K562 (cell line): ENCODE data around the gene YIF1A. TPM values are rescaled to one million over a fixed set of nuclear protein-coding genes. Genes with fewer than 3 reads are reported as not detected.

Experiments used
- ATF7 ChIP-seq: fragments of 450-650 bp; IDR thresholded peaks from 2 replicates; pipeline ENCODE4 v1.7.1; 2014; ENCODE audit warnings: mild to moderate bottlenecking, moderate library complexity
- CTBP1 ChIP-seq: fragments of 450-650 bp; IDR thresholded peaks from 2 replicates; pipeline ENCODE4 v1.6.1; 2016; ENCODE audit warnings: borderline replicate concordance
- DEAF1 ChIP-seq: fragments of 450-650 bp; formaldehyde crosslinking; IDR thresholded peaks from 2 replicates; pipeline ENCODE4 v1.4.0; 2020; ENCODE audit warnings: mild to moderate bottlenecking, moderate library complexity
- EGR1 ChIP-seq: fragments of 450-650 bp; conservative IDR thresholded peaks from 2 replicates; pipeline ENCODE4 v1.6.1; 2017; ENCODE audit warnings: mild to moderate bottlenecking
- ESRRA ChIP-seq: fragments of 450-650 bp; IDR thresholded peaks from 2 replicates; pipeline ENCODE4 v1.6.1; 2014; ENCODE audit warnings: low read depth, mild to moderate bottlenecking, moderate library complexity, borderline replicate concordance
- ETV6 ChIP-seq, 3 experiments: fragments of 150-350 bp in 1 of 3; sonication (generic) in 1 of 3; formaldehyde crosslinking in 1 of 3; IDR thresholded peaks; 2 replicates each; pipeline versions ENCODE4 v1.6.1 to v1.8.0; 2014 to 2022; ENCODE audit warnings: borderline replicate concordance in 2 of 3, low read depth in 2 of 3, antibody characterized with exemption in 1 of 3, low read length in 1 of 3, mild to moderate bottlenecking in 1 of 3, missing genetic modification reagents in 1 of 3
- FOS ChIP-seq: IDR thresholded peaks from 3 replicates; pipeline ENCODE4 v1.6.1; 2011; ENCODE audit not compliant: insufficient read length; ENCODE audit errors: extremely low read depth
- GATA2 ChIP-seq: sonication (generic); formaldehyde crosslinking; IDR thresholded peaks from 2 replicates; pipeline ENCODE4 v1.4.0; 2020; ENCODE audit warnings: mild to moderate bottlenecking, missing genetic modification reagents
- MTA1 ChIP-seq: fragments of 450-650 bp; IDR thresholded peaks from 2 replicates; pipeline ENCODE4 v1.6.1; 2017; ENCODE audit warnings: borderline replicate concordance
- PURB ChIP-seq: sonication (generic); formaldehyde crosslinking; IDR thresholded peaks from 2 replicates; pipeline ENCODE4 v1.9.0; 2021; ENCODE audit warnings: low read depth, mild to moderate bottlenecking, missing genetic modification reagents
- RAD21 ChIP-seq, 2 experiments: fragments of 250-450 bp in 1 of 2; fragments of 450-650 bp in 1 of 2; sonication (Bioruptor Pico) in 1 of 2; formaldehyde crosslinking in 1 of 2; IDR thresholded peaks in 1 of 2; conservative IDR thresholded peaks in 1 of 2; 2 replicates each; pipeline versions ENCODE4 v1.4.0 to v1.8.0; 2020 to 2022; ENCODE audit warnings: mild to moderate bottlenecking in 2 of 2, moderate library complexity in 1 of 2
- SIN3A ChIP-seq, 2 experiments: fragments of 150-350 bp in 1 of 2; IDR thresholded peaks; 2 replicates each; pipeline ENCODE4 v1.6.1; 2011 to 2016; ENCODE audit warnings: borderline replicate concordance in 2 of 2, low read depth in 2 of 2, low read length in 2 of 2, mild to moderate bottlenecking in 2 of 2, moderate library complexity in 2 of 2; ENCODE audit not compliant: control insufficient read depth in 1 of 2
- USF1 ChIP-seq: sonication (generic); formaldehyde crosslinking; IDR thresholded peaks from 2 replicates; pipeline ENCODE4 v1.9.0; 2022; ENCODE audit warnings: mild to moderate bottlenecking, missing genetic modification reagents
- ZBTB34 ChIP-seq: fragments of 250-450 bp; sonication (Bioruptor Pico); IDR thresholded peaks from 2 replicates; pipeline ENCODE4 v1.8.0; 2021; ENCODE audit warnings: mild to moderate bottlenecking, moderate library complexity
- ZBTB43 ChIP-seq: sonication (generic); formaldehyde crosslinking; IDR thresholded peaks from 2 replicates; pipeline ENCODE4 v1.8.0; 2023; ENCODE audit warnings: mild to moderate bottlenecking, missing genetic modification reagents
- ZKSCAN8 ChIP-seq: fragments of 200-800 bp; sonication (Bioruptor generic); IDR thresholded peaks from 2 replicates; pipeline ENCODE4 v1.6.1; 2016; ENCODE audit warnings: missing genetic modification characterization, missing compliant biosample characterization
- ZNF445 ChIP-seq: fragments of 250-450 bp; sonication (Bioruptor Pico); IDR thresholded peaks from 2 replicates; pipeline ENCODE4 v1.4.0; 2020; ENCODE audit warnings: low read depth, mild to moderate bottlenecking, moderate library complexity
- ZNF507 ChIP-seq: conservative IDR thresholded peaks from 2 replicates; pipeline ENCODE4 v1.6.1; 2017; ENCODE audit warnings: missing genetic modification characterization, missing compliant biosample characterization
- polyA plus RNA-seq, 8 experiments: library from polyadenylated mRNA; depleted of rRNA in 4 of 8; stranded (reverse) in 5 of 8; unstranded in 3 of 8; fragments of >200 nt; fragmentation: Nextera tagmentation in 2 of 8; fragmentation: Illumina TruSeq in 1 of 8; extraction: Ambion mirVana in 2 of 8; extraction: Trizol in 1 of 8; gene quantifications; 2 replicates each; pipeline versions ENCODE4 v1.2.1 to v1.2.3, GENCODE V29; 2011 to 2014; ENCODE audit warnings: inconsistent platforms in 1 of 8, missing spikeins in 1 of 8
- total RNA-seq, 7 experiments: library from RNA; depleted of rRNA in 6 of 7; stranded (reverse); fragments of >200 nt in 6 of 7; fragmentation: Illumina TruSeq in 2 of 7; extraction: Trizol in 2 of 7; gene quantifications; 2 replicates each; pipeline versions ENCODE4 v1.2.1 to v1.2.3, GENCODE V29; 2011 to 2021; ENCODE audit warnings: low replicate concordance in 1 of 7
- TF ChIP-seq, protein P1 (sequence below): fragments of 200-800 bp; sonication (Bioruptor generic); IDR thresholded peaks from 2 replicates; pipeline ENCODE4 v1.6.1; 2017; ENCODE audit warnings: missing genetic modification characterization, missing compliant biosample characterization

The YIF1A gene
- total and polyA plus RNA-seq, 9 of the 15 experiments (the other 6 are each of a cell fraction or from before 2014, with no cell fraction given) = 8.6 to 121 (median 77.2) TPM

- TF ChIP-seq ZBTB34 (CRISPR knock-in tag) = no peak
- TF ChIP-seq EGR1 = peak; percentile 90
- TF ChIP-seq DEAF1 (CRISPR knock-in tag) = peak; percentile 60
- peak; percentile 87 for TF ChIP-seq USF1 (CRISPR knock-in tag)
- no peak for TF ChIP-seq GATA2 (CRISPR knock-in tag)
- 0 out of 2 replicates have a peak, but pooled peaks have one; percentile 21 for TF ChIP-seq MTA1
- TF ChIP-seq ESRRA = peak; percentile 32; the same call in 1 of the 2 replicates
- no peak for TF ChIP-seq PURB (CRISPR knock-in tag)
- peak; percentile 76 to 80 for TF ChIP-seq RAD21 (CRISPR knock-in tag; conservative IDR thresholded peaks at IDR 0.05 in 1 of 2, IDR thresholded peaks at IDR 0.05 in 1 of 2)
- TF ChIP-seq ATF7 = peak; percentile 43; the same call in 1 of the 2 replicates
- peak in 1 of 2 experiments; percentile 32; a peak in 1 of 4 replicates for TF ChIP-seq ETV6 (IDR thresholded peaks at IDR 0.05; ENCODE audit: borderline replicate concordance in 1 of 2, low read depth in 2 of 2, low read length in 1 of 2)
- no peak for TF ChIP-seq ETV6 (CRISPR knock-in tag; IDR thresholded peaks at IDR 0.05; ENCODE audit: borderline replicate concordance)
- no peak for TF ChIP-seq ZNF507 (tag)
- no peak for TF ChIP-seq ZNF445 (CRISPR knock-in tag)
- peak; percentile 9 for TF ChIP-seq FOS
- peak; percentile 60; the same call in 1 of the 2 replicates for TF ChIP-seq CTBP1
- TF ChIP-seq ZBTB43 = 0 out of 2 replicates have a peak, but pooled peaks have one; percentile 59
- no peak for TF ChIP-seq ZKSCAN8 (CRISPR knock-in tag)
- TF ChIP-seq SIN3A (IDR thresholded peaks at IDR 0.05; ENCODE audit: borderline replicate concordance in 2 of 2, control insufficient read depth in 1 of 2, low read depth in 2 of 2, low read length in 2 of 2) = peak in 1 of 2 experiments; percentile 59; a peak in 1 of 4 replicates
- TF ChIP-seq, protein P1, sequence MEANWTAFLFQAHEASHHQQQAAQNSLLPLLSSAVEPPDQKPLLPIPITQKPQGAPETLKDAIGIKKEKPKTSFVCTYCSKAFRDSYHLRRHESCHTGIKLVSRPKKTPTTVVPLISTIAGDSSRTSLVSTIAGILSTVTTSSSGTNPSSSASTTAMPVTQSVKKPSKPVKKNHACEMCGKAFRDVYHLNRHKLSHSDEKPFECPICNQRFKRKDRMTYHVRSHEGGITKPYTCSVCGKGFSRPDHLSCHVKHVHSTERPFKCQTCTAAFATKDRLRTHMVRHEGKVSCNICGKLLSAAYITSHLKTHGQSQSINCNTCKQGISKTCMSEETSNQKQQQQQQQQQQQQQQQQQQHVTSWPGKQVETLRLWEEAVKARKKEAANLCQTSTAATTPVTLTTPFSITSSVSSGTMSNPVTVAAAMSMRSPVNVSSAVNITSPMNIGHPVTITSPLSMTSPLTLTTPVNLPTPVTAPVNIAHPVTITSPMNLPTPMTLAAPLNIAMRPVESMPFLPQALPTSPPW (CRISPR knock-in tag) = peak; percentile 60
Measured at GRCh38 chr11:66336234-66337102, 47.5 kb upstream of the YIF1A start, which contains the start of gene RIN1 (continued).
